ENCODE data around the gene KCNK3.

DNA sequence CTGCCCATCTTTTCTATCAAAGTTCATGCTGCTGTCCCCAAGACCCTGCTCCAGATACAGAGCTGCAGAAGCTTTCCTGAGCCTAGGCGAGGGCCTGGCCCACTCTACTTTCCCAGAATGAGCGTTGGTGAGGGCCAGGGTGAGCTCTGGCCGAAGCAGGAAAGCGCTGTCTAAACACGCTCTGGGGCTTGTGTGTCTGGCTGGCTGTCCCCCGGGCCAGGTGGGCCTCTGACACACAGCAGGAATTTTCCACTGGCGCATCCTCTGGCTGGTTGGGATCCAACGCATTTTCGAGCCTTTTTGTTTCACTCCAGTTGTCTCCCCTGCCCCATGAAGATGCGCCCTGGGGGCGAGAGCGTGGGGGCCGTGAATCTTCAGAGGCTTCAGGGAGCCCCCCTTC, 17.8 kb upstream of the KCNK3 start:
- TF ChIP-seq CTCF (IDR thresholded peaks at IDR 0.05; ENCODE audit: poor library complexity, severe bottlenecking) (no peak), EZH2 (IDR thresholded peaks at IDR 0.05; ENCODE audit: borderline replicate concordance, insufficient read depth, low read length, poor library complexity, severe bottlenecking) (no peak), EP300 (conservative IDR thresholded peaks at IDR 0.05; ENCODE audit: poor library complexity, severe bottlenecking) (no peak), POLR2AphosphoS5 (IDR thresholded peaks at IDR 0.05) (no peak), MXI1 (conservative IDR thresholded peaks at IDR 0.05; ENCODE audit: poor library complexity, severe bottlenecking) (no peak), TAF1 (IDR thresholded peaks at IDR 0.05; ENCODE audit: low read depth) (no peak), RAD21 (conservative IDR thresholded peaks at IDR 0.05) (no peak), REST (IDR thresholded peaks at IDR 0.05; ENCODE audit: borderline replicate concordance) (no peak)
